Right ventricle myocardium inferior (tissue), 1 donor: Measurements from ENCODE around the gene MYL3. TPM values are rescaled to one million over a fixed set of nuclear protein-coding genes. Genes with fewer than 3 reads are reported as not detected.

ENCODE experiments used
- ATAC-seq: fragments of 200-7000 bp; cut with Tn5 transposase; one replicate; pipeline ENCODE4 v1.9.1; 2020; ENCODE audit warnings: mild to moderate bottlenecking, moderate library complexity
- DNase-seq: peaks from one replicate; pipeline ENCODE4 v3.0.0; 2021; ENCODE audit errors: missing footprints
- intact Hi-C: fragments of 100-400 bp; cut with DNase I; formaldehyde crosslinking; loops from one replicate; pipeline ENCODE4 v1.11.0; 2022
- total RNA-seq: library from RNA; stranded (reverse); fragmentation: NEBNext Ultra II Directional; extraction: Animal tissue kit (Norgen Biotek cat#: 25700); gene quantifications from one replicate; pipeline ENCODE4 v1.2.1, GENCODE V29; 2021
- donor health status: DM: no; HTN: yes; CAD: no; lungs with severe emphysema.

MYL3 gene
- total RNA-seq, 1 donor from 2014 or later: 11,437 TPM

DNA sequence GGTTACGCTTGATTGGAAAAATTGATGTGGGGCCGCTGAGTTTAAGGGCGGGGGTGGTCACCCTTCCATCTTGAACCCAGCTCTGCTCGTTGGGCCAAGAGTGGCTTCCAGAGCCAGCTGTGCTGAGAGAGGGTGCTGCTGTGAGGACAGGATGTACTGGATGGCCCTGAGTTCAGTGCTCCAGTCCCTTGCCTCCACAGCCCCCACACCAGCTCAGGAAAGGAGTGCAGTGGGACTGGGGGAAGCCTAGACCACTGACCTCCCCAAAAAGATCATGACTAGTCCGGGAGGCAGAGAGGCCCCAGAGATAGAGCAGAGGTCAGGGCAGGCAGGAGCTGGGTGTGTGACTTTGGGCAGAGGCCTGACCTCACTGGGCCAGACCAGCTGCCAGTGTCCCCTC is 10.3 kb upstream of the MYL3 start:
- intact Hi-C loops: loop anchor here (5.0 kb wide), 2 partner anchors 134 to 899 kb away; no protein-coding TSS in a partner anchor
- DNase-seq (no peak), ATAC-seq (no peak)

DNA sequence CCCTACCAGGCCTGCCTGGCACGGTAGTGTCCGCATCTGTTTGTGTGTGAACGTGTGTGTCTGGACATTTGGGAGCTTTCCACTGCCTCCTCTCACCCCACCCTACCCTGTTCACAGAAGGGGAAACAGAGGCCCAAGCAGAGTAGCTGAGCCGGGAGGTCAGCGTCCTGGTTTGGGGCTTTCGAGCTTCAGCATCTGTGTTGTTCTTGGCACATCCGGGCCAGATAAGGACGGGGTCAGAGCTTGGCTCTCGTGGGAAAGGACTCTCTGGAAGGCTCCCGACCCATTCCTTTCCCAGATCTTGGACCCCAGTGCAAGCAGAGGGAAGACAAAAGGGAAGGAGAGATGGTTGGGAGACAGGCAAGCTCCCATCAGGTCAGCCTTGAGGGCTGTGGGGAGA is 8.0 kb upstream of the MYL3 start:
- ATAC-seq: no peak
- intact Hi-C loops: loop anchor here (5.0 kb wide), 2 partner anchors 136 to 901 kb away; no protein-coding TSS in a partner anchor
- no peak for DNase-seq

DNA sequence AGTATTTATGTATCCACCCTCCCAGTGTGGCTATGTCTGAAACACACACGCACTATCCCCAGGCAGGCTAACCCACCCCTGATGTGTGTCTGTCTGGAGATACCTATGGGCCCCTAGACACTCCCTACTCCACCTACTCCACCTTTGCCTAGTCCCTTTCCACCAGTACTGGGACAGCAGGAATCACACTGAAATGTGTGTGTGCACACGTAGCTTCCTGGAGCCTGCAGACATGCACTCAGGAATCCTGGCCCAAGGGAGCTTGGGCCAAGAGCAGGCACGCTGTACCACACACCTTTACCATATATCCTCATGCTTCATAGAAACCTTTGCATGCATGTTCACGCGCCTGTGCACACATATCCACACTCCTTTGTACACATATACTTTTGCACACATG is 7.4 kb upstream of the MYL3 start:
- DNase-seq (no peak), ATAC-seq (no peak)
- intact Hi-C loops: loop anchor here (5.0 kb wide), 2 partner anchors 137 to 902 kb away; no protein-coding TSS in a partner anchor

DNA sequence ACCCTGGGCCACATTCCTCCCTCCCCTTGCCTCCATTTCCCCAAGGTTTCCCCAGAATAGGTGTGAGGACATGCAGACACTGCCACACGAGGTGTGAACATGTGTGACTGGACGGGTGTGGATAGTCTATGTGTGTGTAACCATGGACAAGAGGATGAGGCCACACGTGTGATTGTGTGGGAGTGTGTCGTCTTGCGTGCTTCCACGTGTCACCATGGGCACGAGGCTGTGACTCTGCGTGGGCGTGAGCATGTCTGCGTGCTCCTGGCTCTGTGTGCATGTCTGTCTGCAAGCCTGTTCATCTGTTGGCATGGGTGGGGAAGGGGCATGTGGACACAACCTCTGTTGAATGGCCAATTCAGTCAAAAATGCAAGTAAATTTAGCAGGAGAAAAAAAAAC is 6.2 kb upstream of the MYL3 start:
- DNase-seq (no peak), ATAC-seq (no peak)
- intact Hi-C loops: loop anchor here (5.0 kb wide), 1 partner anchor 38 kb away; no protein-coding TSS in a partner anchor

DNA sequence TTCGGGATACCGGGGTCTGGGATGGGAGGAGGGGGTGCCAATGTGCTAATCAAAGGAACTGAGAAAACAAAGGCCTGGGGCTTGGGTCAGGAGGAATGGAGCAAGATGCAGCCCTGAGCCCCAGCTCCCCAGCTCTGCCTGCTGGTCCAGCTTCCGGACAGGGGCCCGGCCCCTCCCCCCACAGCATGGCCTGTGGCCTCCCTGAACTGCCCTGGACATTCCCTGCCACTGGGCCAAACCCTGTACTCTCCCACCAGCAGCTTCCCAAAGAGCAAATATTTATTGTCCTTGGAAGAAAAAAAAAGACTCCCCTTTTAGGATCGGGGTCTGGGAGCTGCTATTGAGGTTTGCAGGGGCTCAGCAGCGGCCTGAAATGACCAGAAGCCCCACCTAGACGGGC is 5.7 kb upstream of the MYL3 start:
- intact Hi-C loops: loop anchor here (5.0 kb wide), 1 partner anchor 38 kb away; no protein-coding TSS in a partner anchor
- ATAC-seq: no peak
- no peak for DNase-seq

DNA sequence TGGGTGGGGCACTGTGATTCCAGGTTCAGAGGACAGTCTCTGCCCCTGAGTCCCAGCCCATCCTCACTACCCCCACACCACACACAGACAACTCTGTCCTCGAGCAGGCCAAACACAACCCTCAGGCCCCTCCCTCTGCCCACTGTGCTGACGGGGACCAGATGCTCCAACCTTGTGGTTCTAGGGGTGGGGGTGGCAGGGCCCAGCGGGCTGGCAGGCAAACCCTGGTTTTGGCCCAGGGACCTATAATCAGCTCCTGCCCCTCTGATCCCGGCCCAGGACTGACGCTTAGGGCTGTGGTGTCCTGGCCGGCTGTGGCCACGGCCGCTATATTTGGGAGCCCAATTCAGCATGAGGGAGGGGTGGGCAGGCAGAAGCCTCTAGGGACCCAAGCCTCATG is 5.0 kb upstream of the MYL3 start:
- DNase-seq (no peak), ATAC-seq (peak; percentile 0)
- intact Hi-C loops: loop anchor here (5.0 kb wide), 1 partner anchor 39 kb away; no protein-coding TSS in a partner anchor

DNA sequence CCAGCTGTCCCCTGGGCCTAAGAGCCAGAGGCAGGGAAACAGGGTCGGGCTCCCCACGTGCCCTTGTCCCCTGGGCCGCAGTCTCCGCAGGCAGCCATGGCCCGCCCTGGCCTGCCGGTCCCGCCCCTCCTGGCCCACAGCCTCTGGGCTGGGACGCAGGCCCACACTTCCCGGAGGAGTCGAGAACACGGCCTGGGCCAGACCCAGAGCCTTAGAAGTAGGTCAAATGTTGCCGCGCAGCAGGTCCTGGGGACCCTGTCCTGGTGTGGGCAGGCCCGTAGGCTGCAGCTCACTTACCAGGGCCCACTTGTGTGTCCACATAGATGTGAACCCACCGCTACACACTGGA is 4.3 kb upstream of the MYL3 start:
- intact Hi-C loops: loop anchor here (1.0 to 5.0 kb wide), 3 partner anchors 28 to 171 kb away; no protein-coding TSS in a partner anchor
- ATAC-seq: peak; percentile 84
- peak; percentile 92 for DNase-seq

DNA sequence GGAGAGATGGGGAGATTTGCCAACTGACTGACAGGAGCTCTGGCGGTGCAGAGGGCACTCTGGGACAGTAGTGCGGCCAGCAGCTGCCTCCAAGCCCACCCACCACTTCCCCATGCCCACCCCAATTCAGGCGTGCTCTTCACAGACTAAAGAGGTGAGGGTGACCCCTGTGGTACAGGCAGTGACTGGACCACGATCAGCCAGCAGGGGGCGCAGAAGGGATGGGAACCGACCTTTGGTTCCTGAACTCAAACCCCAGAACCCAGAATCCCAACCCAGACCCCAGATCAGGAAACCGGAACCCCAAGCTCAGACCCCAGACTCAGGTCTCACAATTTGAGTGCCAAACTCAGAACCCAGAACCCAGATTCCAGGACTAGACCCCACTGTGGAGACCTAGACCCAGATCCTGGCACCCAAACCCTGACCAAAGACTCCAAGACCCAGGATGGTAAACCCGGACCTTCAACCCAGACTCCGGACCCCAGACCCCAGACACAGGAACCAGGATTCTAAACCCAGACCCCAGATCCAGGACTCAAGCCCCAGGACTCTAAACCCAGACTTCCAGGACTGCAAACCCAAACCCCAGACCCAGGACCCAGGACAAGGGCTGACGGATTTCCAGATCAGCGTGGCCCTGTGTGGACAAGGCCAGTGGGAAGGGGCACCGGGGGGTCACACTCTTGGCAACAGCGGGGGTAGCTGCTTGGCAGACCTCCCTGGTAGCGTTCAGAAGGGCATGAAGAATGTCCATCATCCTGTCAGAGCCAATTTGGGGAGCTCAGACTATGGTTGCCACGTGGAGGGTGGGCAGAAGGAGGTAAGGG is 3.7 kb upstream of the MYL3 start:
- intact Hi-C loops: loop anchor here (1.0 to 5.0 kb wide), 3 partner anchors 28 to 170 kb away; no protein-coding TSS in a partner anchor
- DNase-seq (peak; percentile 92), ATAC-seq (peak; percentile 37)

DNA sequence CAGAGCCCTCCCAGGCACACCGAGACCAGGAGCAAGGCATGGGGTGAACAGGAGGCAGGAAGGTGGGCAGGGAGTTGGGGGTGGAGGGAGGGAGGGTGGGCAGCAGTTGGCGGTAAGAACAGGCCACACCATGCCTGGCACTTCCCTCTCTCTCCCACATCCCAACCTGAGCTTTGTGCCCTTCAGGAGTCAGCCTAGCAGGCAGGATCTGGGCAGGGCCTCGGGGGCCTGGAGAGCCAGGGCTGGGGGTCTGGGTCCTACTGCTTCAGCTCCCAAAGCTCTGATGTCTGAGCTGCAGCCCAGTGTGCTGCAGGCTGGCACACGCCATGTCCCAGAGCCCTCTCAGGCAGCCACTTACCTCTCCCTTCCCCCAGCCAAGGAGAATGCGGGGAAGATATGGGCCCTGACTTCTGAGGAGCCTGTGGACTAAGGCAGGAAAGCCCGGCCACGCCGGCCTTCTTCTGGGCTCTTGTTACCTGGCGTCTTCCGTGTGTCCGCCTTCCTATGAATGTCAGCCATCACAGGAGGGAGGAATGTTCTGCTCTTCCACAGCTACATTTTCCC is 2.9 kb upstream of the MYL3 start:
- no peak for ATAC-seq
- intact Hi-C loops: loop anchor here (2.0 to 5.0 kb wide), 2 partner anchors 41 to 169 kb away; no protein-coding TSS in a partner anchor
- peak; percentile 53 for DNase-seq

DNA sequence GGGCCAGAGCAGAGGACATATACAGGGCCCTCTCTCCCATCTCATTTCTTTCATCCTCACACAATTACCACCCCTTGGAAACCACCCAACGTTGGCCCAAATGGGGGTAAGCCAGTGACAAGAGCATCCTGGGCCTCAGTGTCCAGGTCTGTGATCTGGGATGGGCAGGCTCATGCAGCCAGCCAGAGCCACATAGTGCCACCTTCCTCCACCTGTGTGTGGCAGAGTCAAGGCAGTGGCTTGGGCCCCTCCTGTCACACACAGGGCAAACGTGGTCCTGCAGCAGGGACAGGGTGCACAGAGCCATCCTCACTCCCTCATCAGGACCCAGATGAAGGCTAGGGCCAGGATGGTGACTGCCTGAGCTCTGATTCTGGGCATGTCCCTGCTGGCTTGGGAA is 2.3 kb upstream of the MYL3 start:
- intact Hi-C loops: loop anchor here (5.0 kb wide), 1 partner anchor 42 kb away; no protein-coding TSS in a partner anchor
- no peak for ATAC-seq
- peak; percentile 64 for DNase-seq

DNA sequence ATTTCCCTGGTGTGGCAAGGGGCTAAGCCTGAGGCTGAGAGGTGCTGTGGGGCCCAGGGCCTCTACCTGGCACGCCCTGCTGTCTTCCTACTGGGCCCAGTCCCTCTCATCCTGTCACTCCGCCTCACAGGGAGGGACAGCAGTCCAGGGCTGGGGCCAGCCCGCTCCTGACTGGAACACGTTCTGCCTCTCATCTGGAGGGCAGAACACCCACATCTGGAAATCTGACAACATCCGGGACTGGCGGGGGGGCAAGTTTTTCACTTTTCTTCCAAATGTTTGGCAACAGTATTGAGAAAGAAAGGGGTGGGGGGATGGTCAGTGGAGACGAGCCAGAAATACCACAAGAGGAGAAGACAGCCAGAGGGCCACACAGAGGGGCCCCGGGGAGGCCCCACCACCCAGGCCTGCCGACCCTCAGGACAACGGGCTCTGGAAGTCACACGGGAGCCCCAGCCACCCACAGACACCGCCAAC is 1.8 kb upstream of the MYL3 start:
- intact Hi-C loops: loop anchor here (5.0 kb wide), 1 partner anchor 42 kb away; no protein-coding TSS in a partner anchor
- DNase-seq: peak; percentile 83

DNA sequence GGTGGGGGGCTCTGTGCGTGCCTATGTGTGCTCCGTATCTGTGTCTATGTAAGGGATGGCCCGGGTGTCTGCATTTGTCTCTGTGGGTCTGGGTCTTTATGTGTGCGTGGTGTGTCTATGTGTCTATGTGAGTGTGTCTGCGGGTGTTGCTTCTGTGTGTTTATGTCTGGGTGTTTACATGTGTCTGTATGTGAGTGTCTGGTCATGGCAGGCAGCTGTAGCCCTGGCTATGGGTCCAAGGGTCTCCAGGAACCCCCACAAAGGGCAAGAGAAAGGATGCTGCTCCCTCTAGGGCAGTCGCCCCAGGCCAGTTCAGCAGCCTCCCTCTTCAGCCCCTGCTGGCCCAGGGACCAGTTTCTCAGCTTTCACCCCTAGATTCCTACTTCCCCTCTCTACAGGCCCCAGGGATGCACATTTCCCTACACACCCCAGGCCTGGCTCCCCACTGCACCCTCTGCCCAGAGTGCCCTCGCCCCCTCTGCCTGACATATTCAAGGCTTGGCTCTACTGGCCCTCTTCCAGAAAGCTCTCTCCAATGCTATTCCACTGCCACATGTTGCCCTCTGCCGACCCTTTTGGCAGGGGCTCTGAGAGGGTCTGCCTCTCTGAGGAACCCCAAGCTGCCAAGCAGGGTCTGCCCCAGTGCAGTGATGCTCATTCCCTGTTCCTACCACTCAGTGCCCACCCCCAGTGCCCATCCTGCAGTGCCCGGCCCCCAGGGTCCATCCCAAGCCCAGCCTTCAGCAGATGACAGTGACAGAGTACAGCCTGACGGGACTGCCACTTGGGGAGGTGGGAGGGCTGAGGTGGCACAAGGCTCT is 1.0 kb upstream of the MYL3 start:
- intact Hi-C loops: no loop called here
- peak; percentile 2 for ATAC-seq

More for the DNA sequence above, 1.8 kb upstream of the MYL3 start:
- peak; percentile 23 for ATAC-seq

DNA sequence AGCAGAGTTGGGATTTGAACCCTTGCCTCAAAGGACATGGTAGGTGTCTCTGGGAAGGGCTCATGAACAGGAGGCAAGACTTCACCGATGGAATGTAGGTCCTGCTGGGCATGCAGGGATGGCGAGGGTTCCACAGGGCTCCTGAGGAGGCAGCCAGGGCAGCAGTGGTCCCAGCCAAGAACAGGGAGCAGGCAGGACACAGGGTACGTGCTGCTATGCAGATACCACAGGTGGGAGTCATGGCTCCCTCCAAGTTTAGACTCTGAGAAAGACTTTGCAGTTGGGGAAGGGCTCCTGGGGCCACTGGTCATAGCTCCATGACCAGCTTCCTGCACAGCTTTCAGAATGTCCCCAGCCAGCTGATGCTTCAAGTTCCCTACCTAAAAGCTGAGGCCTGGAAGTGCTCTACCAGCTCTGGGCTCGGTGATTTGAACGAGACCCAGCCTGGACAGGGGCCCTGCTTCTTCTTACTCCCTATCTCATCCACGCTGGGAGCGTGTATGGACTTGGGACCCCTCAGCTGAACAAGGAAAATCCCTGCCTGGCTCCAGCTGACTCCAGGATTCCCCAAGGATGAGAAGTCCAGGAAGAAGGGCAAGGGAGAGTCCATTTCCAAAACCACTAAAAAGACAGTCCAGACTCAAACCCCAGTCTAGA is 747 bp downstream of the MYL3 start:
- intact Hi-C loops: no loop called here
- DNase-seq (peak; percentile 33), ATAC-seq (no peak)

More for the DNA sequence above, 1.0 kb upstream of the MYL3 start:
- peak; percentile 68 for DNase-seq

DNA sequence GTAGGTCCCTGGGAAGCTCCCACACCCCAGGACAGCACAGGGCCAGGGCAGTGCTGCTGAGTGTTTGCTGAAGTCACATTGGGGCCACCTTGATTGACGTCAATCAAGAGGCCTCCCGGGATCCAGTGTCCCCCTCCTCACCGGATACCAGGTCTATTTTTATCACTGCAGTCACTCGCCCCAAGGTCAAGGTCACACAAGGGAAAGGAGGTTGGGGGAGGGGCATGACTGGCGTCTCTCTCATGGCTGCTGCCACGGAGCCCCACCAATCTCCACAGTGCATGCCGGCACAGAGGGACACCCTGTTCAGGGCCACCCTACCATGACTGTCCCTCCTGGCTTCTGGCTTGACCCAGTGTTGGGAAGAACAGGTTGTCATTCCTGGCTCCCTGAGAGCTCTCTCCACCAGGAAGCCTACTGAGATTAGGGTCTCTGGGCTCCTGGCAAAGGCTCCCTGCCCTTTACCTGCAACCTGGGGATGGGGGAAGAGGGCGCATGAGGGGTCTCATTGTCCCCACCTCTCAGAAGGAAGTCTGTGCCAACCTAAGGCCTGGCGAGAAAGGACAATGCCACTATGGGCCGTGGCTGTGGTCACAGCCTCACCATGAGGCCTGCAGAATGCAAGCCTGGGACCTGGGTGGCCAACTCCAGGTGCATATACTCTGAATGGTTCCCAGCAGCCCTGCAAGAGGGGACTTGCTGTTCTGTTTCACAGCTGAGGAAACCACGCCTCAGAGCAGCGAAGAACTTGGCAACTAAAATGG is 1.5 kb downstream of the MYL3 start:
- DNase-seq (peak; percentile 72), ATAC-seq (peak; percentile 29)
- intact Hi-C loops: no loop called here

DNA sequence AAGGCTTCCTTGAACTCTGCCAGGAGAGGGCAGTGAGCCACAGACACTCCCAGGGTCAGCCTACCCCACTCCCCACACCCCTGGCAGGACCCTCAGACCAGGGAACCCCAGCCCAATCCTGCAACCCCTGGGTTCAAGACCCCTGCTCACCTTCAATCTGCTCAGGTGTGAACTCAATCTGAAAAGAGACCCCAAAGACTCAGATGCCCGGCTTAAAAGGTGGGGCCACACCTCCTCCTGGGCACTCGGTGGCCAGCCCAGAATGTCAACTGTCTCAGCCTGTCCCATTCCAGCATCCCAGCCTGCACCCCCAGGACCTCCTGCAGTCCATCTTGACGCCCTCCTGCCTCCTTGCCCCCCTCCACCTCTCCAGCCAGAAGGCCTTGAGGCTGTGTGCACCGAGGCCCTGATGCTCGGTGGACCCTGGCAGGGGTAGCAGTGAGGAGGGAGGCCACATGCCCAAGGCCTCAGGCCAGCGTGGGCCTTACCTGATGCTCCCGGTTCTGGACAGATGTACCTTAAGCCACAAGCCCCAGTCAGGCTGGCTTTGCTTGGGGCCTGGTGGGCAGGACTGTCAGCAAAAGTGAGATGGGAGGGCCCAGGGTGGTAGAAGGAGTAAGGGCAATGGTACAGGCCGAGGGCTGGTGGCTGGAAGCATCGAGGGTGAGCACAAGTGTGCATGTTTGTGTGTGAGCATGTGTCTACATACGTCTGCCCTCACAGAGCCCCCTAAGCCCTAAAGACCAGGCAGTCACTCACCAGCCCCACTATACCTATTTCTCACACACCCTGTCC is 2.2 kb downstream of the MYL3 start:
- intact Hi-C loops: no loop called here
- peak; percentile 50 for DNase-seq
- ATAC-seq: no peak

DNA sequence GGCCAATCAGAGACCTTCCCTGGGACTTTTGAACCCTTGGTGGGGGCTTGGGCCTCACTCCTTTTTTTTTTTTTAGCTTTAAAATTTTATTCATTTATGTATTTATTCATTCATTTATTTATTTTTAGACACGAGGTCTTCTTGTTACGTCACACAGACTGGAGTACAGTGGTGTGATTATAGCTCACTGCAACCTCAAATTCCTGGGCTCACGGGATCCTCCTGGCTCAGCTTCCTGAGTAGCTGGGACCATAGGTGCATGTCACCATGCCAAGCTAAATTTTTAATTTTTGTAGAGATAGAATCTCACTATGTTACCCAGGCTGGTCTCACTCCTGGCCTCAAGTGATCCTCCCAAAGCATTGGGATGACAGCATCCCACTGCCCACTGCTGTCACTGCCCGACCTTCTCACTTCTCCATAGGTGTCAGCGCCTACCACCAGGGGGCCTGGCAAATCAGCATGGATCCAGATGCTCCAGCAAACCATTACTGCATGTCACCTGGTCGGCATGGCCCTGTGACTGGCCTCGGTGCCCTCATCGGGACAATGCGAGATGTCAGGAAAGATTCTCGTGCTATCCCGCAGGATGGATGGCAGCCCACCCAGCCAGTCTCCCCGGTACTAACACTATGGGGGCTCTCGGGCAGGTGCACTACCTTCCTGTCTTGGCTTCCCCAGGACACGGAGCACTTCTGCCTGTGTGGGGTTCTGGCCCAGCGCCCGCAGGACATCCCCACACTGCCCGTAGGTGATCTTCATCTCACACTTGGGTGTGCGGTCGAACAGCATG is 3.0 kb downstream of the MYL3 start:
- intact Hi-C loops: no loop called here
- no peak for ATAC-seq
- DNase-seq: peak; percentile 65
